Measurements from ENCODE around the gene TMEM44. TPM values are rescaled to one million over a fixed set of nuclear protein-coding genes. Genes with fewer than 3 reads are reported as not detected.

Gene TMEM44
- total RNA-seq, 4 donors from 2014 or later: 3.0 to 5.4 (median 3.1) TPM

DNA sequence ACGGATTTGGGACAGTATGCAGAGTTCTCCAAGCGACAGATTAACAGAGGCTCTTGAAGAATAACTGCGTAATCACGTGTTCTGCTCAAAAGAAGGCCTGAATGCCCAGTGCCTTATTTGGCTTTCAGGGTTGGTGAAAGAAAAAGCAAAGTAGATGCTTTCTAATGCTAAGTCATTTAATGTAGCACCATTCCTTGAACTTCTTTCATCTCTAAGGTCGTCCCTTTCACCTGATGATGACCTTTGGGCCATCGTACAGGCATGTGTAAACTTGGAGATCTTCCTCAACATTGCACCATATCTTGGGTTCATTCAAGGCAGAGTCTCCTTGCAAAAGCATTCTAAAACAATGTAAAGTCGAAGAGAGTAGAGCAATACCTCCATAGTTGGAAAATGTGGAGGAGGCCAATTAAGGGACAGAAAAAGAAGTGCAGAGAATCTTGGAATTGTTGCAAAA is 48.9 kb downstream of the TMEM44 start:
- no peaks in the 10 kb centered on the region for H3K9me3 ChIP-seq
- H3K4me1 ChIP-seq: peaks cover 0 to 10% of the 10 kb centered on the region in 2 donors
- H3K36me3 ChIP-seq: no peaks in the 10 kb centered on the region
- TF ChIP-seq, protein P1, sequence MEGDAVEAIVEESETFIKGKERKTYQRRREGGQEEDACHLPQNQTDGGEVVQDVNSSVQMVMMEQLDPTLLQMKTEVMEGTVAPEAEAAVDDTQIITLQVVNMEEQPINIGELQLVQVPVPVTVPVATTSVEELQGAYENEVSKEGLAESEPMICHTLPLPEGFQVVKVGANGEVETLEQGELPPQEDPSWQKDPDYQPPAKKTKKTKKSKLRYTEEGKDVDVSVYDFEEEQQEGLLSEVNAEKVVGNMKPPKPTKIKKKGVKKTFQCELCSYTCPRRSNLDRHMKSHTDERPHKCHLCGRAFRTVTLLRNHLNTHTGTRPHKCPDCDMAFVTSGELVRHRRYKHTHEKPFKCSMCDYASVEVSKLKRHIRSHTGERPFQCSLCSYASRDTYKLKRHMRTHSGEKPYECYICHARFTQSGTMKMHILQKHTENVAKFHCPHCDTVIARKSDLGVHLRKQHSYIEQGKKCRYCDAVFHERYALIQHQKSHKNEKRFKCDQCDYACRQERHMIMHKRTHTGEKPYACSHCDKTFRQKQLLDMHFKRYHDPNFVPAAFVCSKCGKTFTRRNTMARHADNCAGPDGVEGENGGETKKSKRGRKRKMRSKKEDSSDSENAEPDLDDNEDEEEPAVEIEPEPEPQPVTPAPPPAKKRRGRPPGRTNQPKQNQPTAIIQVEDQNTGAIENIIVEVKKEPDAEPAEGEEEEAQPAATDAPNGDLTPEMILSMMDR (IDR thresholded peaks at IDR 0.05 in 4 of 5, conservative IDR thresholded peaks at IDR 0.05 in 1 of 5): no peak
- TF ChIP-seq POLR2A (IDR thresholded peaks at IDR 0.05): no peak
- no peaks in the 10 kb centered on the region for H3K27me3 ChIP-seq
- intact Hi-C loops (cut with DNase I; ENCODE audit: low total_unique reads) (loop anchor here (2.0 to 10.0 kb wide), 2 partner anchors 98 to 860 kb away; partner anchors contain the start of genes ACAP2 and ATP13A3), in situ Hi-C loops (cut with MboI; ENCODE audit: low sequenced_read_pairs in 4 of 4) (loop anchor here in 3 of 4 donors (5.0 to 25.0 kb wide), 2 partner anchors 102 to 247 kb away; no protein-coding TSS in a partner anchor)
- no peak for DNase-seq
- peak overlapping the region; percentile 64 to 79 (median 71) for H3K4me3 ChIP-seq
- peak overlapping the region; percentile 77 to 89 (median 82) for H3K27ac ChIP-seq
- peak; percentile 43 to 57 for ATAC-seq

DNA sequence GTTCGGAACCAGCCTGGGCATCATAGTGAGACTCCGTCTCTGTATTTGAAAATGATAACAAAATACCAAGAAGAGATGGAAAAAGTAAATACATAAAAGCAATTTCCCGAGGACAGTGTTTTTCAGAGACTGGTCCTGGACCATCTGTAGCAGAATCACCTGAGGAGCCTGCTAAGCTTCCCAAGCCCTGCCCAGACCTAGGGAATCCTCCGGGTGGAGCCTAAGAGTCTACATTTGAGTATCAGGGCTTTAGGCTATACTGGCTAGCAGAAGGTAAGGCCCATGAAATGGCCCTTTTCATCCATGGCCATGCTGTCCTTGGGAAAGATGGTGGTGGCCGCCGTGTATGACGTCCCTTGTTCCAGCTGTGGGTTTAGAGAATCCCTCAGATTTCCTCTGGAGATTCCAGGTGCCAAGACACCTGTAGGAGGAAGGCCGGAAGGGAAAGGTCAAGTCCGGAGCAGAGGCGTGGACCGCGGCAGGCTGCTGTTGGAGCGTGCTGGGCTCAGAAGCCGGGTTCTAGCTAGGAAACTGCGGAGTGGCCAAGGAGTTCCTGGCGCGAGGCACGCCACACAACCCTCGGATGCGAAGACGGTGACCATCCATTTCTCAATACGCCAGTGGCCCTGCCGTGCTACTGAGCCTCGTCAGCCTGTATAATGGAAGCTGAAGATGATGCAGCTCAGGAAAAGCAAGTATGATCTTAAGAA is 50.9 kb downstream of the TMEM44 start:
- H3K9me3 ChIP-seq: no peaks in the 10 kb centered on the region
- in situ Hi-C loops (cut with MboI; ENCODE audit: low sequenced_read_pairs in 4 of 4) (loop anchor here in 3 of 4 donors (5.0 to 25.0 kb wide), 2 partner anchors 100 to 245 kb away; no protein-coding TSS in a partner anchor), intact Hi-C loops (cut with DNase I; ENCODE audit: low total_unique reads) (loop anchor here (10.0 kb wide), 1 partner anchor 862 kb away; the partner anchor contains the start of gene ACAP2)
- H3K36me3 ChIP-seq: no peaks in the 10 kb centered on the region
- ATAC-seq (no peak), DNase-seq (no peak)
- H3K4me3 ChIP-seq: no peak overlapping the region
- TF ChIP-seq, protein P1 (IDR thresholded peaks at IDR 0.05 in 4 of 5, conservative IDR thresholded peaks at IDR 0.05 in 1 of 5): no peak
- TF ChIP-seq POLR2A (IDR thresholded peaks at IDR 0.05): no peak
- no peaks in the 10 kb centered on the region for H3K27me3 ChIP-seq
- peaks cover 0 to 10% of the 10 kb centered on the region in 2 donors for H3K4me1 ChIP-seq
- no peak overlapping the region for H3K27ac ChIP-seq

DNA sequence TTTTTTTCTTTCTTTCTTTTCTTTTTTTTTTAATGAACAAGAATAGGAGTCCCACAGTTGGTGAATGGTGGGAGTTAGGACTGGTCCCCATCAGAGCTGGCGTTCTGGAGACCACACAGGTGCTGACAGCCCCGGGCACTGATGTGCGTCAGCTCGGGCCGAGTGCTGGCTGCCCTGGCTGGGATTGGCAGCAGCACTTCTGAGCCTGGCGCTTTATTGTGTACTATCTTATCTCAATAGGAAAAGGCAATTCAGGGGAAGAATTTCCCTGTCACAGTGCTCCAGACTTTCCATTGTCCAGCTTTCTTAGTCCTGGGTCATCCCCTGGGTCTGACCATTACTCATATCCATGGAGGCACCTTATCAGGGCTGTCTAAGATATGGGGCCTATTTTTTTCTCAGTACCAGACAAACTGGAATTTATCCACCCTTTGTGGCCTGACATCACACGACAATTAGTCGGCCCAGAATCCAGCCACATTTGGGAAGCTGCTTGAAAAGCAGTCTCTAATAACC is 54.1 kb downstream of the TMEM44 start:
- H3K4me1 ChIP-seq: peaks cover 0 to under 1% of the 10 kb centered on the region in 2 donors
- in situ Hi-C loops (cut with MboI; ENCODE audit: low sequenced_read_pairs in 4 of 4): loop anchor here in 2 of 4 donors (25.0 kb wide), 1 partner anchor 242 kb away; no protein-coding TSS in a partner anchor

DNA sequence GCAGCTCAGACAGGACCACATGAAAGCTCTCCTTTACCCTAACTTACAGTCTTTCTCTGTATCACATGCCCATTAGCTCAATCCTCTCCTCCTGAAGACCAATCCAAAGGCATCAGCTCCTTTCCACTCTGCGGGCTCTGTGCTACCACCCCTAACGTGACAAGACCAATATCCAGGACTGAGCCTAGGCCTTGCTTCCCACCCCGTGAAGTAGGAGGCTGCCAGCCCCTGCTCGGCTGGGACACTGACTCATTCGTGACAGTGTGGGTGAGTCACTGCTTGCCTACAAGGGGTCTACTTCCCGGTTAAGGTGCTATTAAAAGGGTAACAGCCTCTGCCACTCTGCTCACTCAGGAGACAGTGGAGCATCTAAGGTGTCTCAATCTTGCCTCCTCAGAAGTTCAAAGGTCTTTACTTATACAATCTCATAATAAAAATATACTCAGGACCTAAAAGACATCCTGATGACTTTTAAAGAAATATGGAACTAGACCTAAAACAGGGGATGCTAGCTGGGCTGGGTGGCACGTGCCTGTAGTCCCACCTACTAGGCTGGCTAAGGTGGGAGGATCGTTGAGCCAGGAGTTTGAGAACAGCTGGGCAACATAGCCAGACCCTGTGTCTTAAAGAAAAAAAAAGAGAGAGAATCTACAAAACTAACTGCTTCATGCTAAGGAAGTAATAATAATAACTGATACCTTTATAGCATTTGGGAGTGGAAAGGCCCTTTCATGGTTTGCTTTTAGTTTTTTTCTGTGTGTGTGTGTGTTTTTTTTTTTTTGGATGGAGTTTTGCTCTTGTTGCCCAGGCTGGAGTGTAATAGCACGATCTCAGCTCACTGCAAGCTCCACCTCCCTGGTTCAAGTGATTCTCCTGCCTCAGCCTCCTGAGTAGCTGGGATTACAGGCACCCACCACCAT is 55.0 kb downstream of the TMEM44 start:
- Histone ChIP-seq H3K27ac (peak overlapping the region in 1 of 4 donors; percentile 16), H3K9me3 (no peaks in the 10 kb centered on the region), H3K36me3 (no peaks in the 10 kb centered on the region), H3K4me3 (no peak overlapping the region), H3K27me3 (peaks cover 0 to 5% (median 0%) of the 10 kb centered on the region in 3 donors), H3K4me1 (no peaks in the 10 kb centered on the region)
- TF ChIP-seq, protein P1 (IDR thresholded peaks at IDR 0.05 in 4 of 5, conservative IDR thresholded peaks at IDR 0.05 in 1 of 5): no peak
- TF ChIP-seq POLR2A (IDR thresholded peaks at IDR 0.05): peak in 1 of 2 donors; percentile 31
- DNase-seq: no peak
- intact Hi-C loops (cut with DNase I; ENCODE audit: low total_unique reads): no loop called here
- ATAC-seq: peak in 1 of 2 donors; percentile 25
- in situ Hi-C loops (cut with MboI; ENCODE audit: low sequenced_read_pairs in 4 of 4): loop anchor here in 2 of 4 donors (25.0 kb wide), 1 partner anchor 241 kb away; no protein-coding TSS in a partner anchor

More for the DNA sequence above, 54.1 kb downstream of the TMEM44 start:
- H3K27ac ChIP-seq: no peak overlapping the region
- no peak for DNase-seq
- no peaks in the 10 kb centered on the region for H3K27me3 ChIP-seq
- ATAC-seq: no peak
- intact Hi-C loops (cut with DNase I; ENCODE audit: low total_unique reads): no loop called here
- TF ChIP-seq, protein P1 (IDR thresholded peaks at IDR 0.05 in 4 of 5, conservative IDR thresholded peaks at IDR 0.05 in 1 of 5): no peak
- no peak for TF ChIP-seq POLR2A (IDR thresholded peaks at IDR 0.05)
- no peak overlapping the region for H3K4me3 ChIP-seq
- no peaks in the 10 kb centered on the region for H3K9me3 ChIP-seq
- H3K36me3 ChIP-seq: no peaks in the 10 kb centered on the region
